Neural cell (in vitro differentiated cells): Measurements from ENCODE around the gene AHNAK. TPM values are rescaled to one million over a fixed set of nuclear protein-coding genes. Genes with fewer than 3 reads are reported as not detected.

Source experiments
- H2AFZ ChIP-seq: fragments of 200-600, 300-800 bp; sonication (generic), shearing (Covaris generic); 2 replicates; pipeline ENCODE4 v1.6.0; 2014; ENCODE audit warnings: low read depth, mild to moderate bottlenecking, antibody characterized with exemption, low read length, moderate library complexity
- H3F3A ChIP-seq: fragments of 200-600 bp; shearing (Covaris generic); 2 replicates; pipeline ENCODE4 v1.6.1; 2016; ENCODE audit warnings: mild to moderate bottlenecking, moderate library complexity, mixed read lengths, antibody characterized with exemption, low read length; ENCODE audit not compliant: insufficient read depth, poor library complexity, severe bottlenecking
- H3K27ac ChIP-seq: fragments of 200-600, 300-800 bp; sonication (generic), shearing (Covaris generic); 2 replicates; pipeline ENCODE4 v1.5.1; 2014; ENCODE audit warnings: mild to moderate bottlenecking, low read length, moderate library complexity
- H3K27me3 ChIP-seq: fragments of 300-800, 200-600 bp; sonication (generic), shearing (Covaris generic); 2 replicates; pipeline ENCODE4 v1.6.0; 2014; ENCODE audit warnings: mild to moderate bottlenecking, low read depth, low read length, moderate library complexity; ENCODE audit not compliant: insufficient read depth
- H3K36me3 ChIP-seq: fragments of 300-800, 200-600 bp; sonication (generic), shearing (Covaris generic); 2 replicates; pipeline ENCODE4 v1.5.1; 2014; ENCODE audit warnings: mild to moderate bottlenecking, antibody characterized with exemption, low read length, moderate library complexity; ENCODE audit not compliant: insufficient read depth
- H3K4me2 ChIP-seq: fragments of 300-800, 200-600 bp; sonication (generic), shearing (Covaris generic); 2 replicates; pipeline ENCODE4 v1.6.0; 2014; ENCODE audit warnings: mild to moderate bottlenecking, low read length
- H3K4me3 ChIP-seq: fragments of 300-800, 200-600 bp; sonication (generic), shearing (Covaris generic); 2 replicates; pipeline ENCODE4 v1.5.1; 2014; ENCODE audit warnings: mild to moderate bottlenecking, low read length, moderate library complexity
- H3K79me2 ChIP-seq: fragments of 200-600 bp; shearing (Covaris generic); replicated peaks from 2 replicates; pipeline ENCODE4 v1.6.0; 2014; ENCODE audit warnings: mild to moderate bottlenecking, low read length, moderate library complexity; ENCODE audit not compliant: insufficient read depth
- H3K9ac ChIP-seq: fragments of 300-800, 200-600 bp; sonication (generic), shearing (Covaris generic); 2 replicates; pipeline ENCODE4 v1.6.1; 2016; ENCODE audit warnings: mild to moderate bottlenecking, low read length, mixed read lengths
- H3K9me2 ChIP-seq: fragments of 200-600 bp; shearing (Covaris generic); 2 replicates; pipeline ENCODE4 v1.6.1; 2016; ENCODE audit warnings: mild to moderate bottlenecking, low read length, mixed read lengths; ENCODE audit not compliant: insufficient read depth
- H3K9me3 ChIP-seq: fragments of 200-600, 300-800 bp; sonication (generic), shearing (Covaris generic); 2 replicates; pipeline ENCODE4 v1.6.1; 2016; ENCODE audit warnings: mild to moderate bottlenecking, mixed run types, low read length, moderate library complexity, mixed read lengths
- H4K20me1 ChIP-seq: fragments of 200-600 bp; shearing (Covaris generic); 2 replicates; pipeline ENCODE4 v1.6.1; 2016; ENCODE audit warnings: mild to moderate bottlenecking, mixed run types; ENCODE audit not compliant: insufficient read depth
- CTCF ChIP-seq: fragments of 450-650 bp; IDR thresholded peaks from 2 replicates; pipeline ENCODE4 v1.5.1; 2014; ENCODE audit warnings: antibody characterized with exemption, mild to moderate bottlenecking, moderate library complexity; ENCODE audit not compliant: poor library complexity, severe bottlenecking
- EP300 ChIP-seq: fragments of 450-650 bp; conservative IDR thresholded peaks from 2 replicates; pipeline ENCODE4 v1.6.1; 2014; ENCODE audit warnings: antibody characterized with exemption, mild to moderate bottlenecking, moderate library complexity; ENCODE audit not compliant: poor library complexity, severe bottlenecking
- EZH2 ChIP-seq: fragments of 200-600, 300-800 bp; shearing (Covaris generic), sonication (generic); IDR thresholded peaks from 2 replicates; pipeline ENCODE4 v1.6.1; 2014; ENCODE audit warnings: antibody characterized with exemption, low read length, borderline replicate concordance, mild to moderate bottlenecking; ENCODE audit not compliant: insufficient read depth, poor library complexity, severe bottlenecking
- MXI1 ChIP-seq: fragments of 450-650 bp; conservative IDR thresholded peaks from 2 replicates; pipeline ENCODE4 v1.6.1; 2014; ENCODE audit warnings: antibody characterized with exemption, mild to moderate bottlenecking; ENCODE audit not compliant: poor library complexity, severe bottlenecking
- POLR2AphosphoS5 ChIP-seq: IDR thresholded peaks from 2 replicates; pipeline ENCODE4 v1.6.1; 2012
- RAD21 ChIP-seq: fragments of 450-650 bp; conservative IDR thresholded peaks from 2 replicates; pipeline ENCODE4 v1.6.1; 2014; ENCODE audit warnings: antibody characterized with exemption, mild to moderate bottlenecking, moderate library complexity
- SMC3 ChIP-seq: fragments of 450-650 bp; conservative IDR thresholded peaks from 2 replicates; pipeline ENCODE4 v1.6.1; 2014; ENCODE audit warnings: antibody characterized with exemption, mild to moderate bottlenecking, moderate library complexity; ENCODE audit not compliant: poor library complexity
- TAF1 ChIP-seq: IDR thresholded peaks from 2 replicates; pipeline ENCODE4 v1.6.1; 2012; ENCODE audit warnings: low read depth
- polyA plus RNA-seq: library from polyadenylated mRNA; depleted of rRNA; stranded (reverse); fragments of >200 nt; gene quantifications from 2 replicates; pipeline ENCODE4 v1.2.3, GENCODE V29; 2014
- TF ChIP-seq, protein P1 (sequence below): IDR thresholded peaks from 2 replicates; pipeline ENCODE4 v1.6.1; 2012; ENCODE audit warnings: borderline replicate concordance

The AHNAK gene
- polyA plus RNA-seq, 1 donor from 2014 or later = 0.11 TPM

GRCh38 chr11:62435846-62436660, 110.6 kb downstream of the AHNAK start:
- H3F3A ChIP-seq = no peaks in the 10 kb centered on the region
- no peaks in the 10 kb centered on the region for H3K9me3 ChIP-seq
- H2AFZ ChIP-seq = no peak overlapping the region
- no peak for TF ChIP-seq EZH2
- no peak for TF ChIP-seq MXI1
- TF ChIP-seq CTCF = no peak
- TF ChIP-seq TAF1 = no peak
- TF ChIP-seq EP300 = no peak
- TF ChIP-seq SMC3 = no peak
- no peak for TF ChIP-seq POLR2AphosphoS5
- TF ChIP-seq, protein P1, sequence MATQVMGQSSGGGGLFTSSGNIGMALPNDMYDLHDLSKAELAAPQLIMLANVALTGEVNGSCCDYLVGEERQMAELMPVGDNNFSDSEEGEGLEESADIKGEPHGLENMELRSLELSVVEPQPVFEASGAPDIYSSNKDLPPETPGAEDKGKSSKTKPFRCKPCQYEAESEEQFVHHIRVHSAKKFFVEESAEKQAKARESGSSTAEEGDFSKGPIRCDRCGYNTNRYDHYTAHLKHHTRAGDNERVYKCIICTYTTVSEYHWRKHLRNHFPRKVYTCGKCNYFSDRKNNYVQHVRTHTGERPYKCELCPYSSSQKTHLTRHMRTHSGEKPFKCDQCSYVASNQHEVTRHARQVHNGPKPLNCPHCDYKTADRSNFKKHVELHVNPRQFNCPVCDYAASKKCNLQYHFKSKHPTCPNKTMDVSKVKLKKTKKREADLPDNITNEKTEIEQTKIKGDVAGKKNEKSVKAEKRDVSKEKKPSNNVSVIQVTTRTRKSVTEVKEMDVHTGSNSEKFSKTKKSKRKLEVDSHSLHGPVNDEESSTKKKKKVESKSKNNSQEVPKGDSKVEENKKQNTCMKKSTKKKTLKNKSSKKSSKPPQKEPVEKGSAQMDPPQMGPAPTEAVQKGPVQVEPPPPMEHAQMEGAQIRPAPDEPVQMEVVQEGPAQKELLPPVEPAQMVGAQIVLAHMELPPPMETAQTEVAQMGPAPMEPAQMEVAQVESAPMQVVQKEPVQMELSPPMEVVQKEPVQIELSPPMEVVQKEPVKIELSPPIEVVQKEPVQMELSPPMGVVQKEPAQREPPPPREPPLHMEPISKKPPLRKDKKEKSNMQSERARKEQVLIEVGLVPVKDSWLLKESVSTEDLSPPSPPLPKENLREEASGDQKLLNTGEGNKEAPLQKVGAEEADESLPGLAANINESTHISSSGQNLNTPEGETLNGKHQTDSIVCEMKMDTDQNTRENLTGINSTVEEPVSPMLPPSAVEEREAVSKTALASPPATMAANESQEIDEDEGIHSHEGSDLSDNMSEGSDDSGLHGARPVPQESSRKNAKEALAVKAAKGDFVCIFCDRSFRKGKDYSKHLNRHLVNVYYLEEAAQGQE = no peak
- no peak for TF ChIP-seq RAD21
- H3K27ac ChIP-seq = no peak overlapping the region
- H3K9me2 ChIP-seq = no peaks in the 10 kb centered on the region
- H3K4me2 ChIP-seq = no peak overlapping the region
- no peaks in the 10 kb centered on the region for H3K79me2 ChIP-seq
- no peaks in the 10 kb centered on the region for H3K36me3 ChIP-seq
- no peak overlapping the region for H3K4me3 ChIP-seq
- H3K27me3 ChIP-seq = no peaks in the 10 kb centered on the region
- H3K9ac ChIP-seq = no peak overlapping the region
- H4K20me1 ChIP-seq = no peaks in the 10 kb centered on the region

DNA sequence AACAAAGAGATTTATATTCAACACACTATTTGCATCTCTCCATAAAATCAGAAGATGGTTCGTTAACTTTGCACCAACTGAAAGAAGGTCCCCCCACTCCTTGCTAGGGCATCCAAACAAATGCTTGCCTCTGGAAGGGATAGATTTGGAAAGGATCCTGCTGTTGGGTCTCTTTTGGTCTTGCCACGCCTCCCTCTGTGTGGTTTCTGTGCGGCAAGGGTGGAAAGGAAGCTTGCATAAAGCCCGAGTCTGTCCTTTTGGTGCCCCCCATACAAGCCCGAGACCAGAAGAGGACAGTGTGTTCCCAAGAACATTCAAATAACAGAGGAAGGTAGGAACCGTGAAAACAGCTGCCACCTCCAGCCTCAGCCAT, 112.7 kb downstream of the AHNAK start:
- Histone ChIP-seq H3K9ac (no peak overlapping the region), H3K4me3 (no peak overlapping the region), H2AFZ (no peak overlapping the region), H3K4me2 (no peak overlapping the region), H3K9me3 (no peaks in the 10 kb centered on the region), H3K27ac (no peak overlapping the region), H3K9me2 (no peaks in the 10 kb centered on the region), H3K79me2 (no peaks in the 10 kb centered on the region), H3K27me3 (no peaks in the 10 kb centered on the region), H3F3A (no peaks in the 10 kb centered on the region), H4K20me1 (no peaks in the 10 kb centered on the region), H3K36me3 (no peaks in the 10 kb centered on the region)
- TF ChIP-seq POLR2AphosphoS5 (no peak), RAD21 (no peak), MXI1 (no peak), SMC3 (no peak), CTCF (no peak)
